B cell (primary cell): ENCODE data around the gene TMEM52B. TPM values are rescaled to one million over a fixed set of nuclear protein-coding genes. Genes with fewer than 3 reads are reported as not detected.

Source experiments
- ATAC-seq: fragments of 200-7000 bp; cut with Tn5 transposase; one replicate; pipeline ENCODE4 v1.10.0; 2021; ENCODE audit warnings: low read depth, mild to moderate bottlenecking, moderate number of reproducible peaks, moderate library complexity
- CTCF ChIA-PET: fragments of 350-600 bp; sonication (Branson Sonifier 250); formaldehyde crosslinking; loops from one replicate; lab custom pipeline; 2021; ENCODE audit warnings: antibody characterized with exemption, inconsistent platforms; lab: Charles Lee
- POLR2A ChIA-PET: fragments of 350-600 bp; sonication (Branson Sonifier 250); formaldehyde crosslinking; loops from one replicate; lab custom pipeline; 2021; ENCODE audit warnings: antibody characterized with exemption; lab: Charles Lee
- DNase-seq: peaks from one replicate; pipeline ENCODE4 v3.0.0; 2013
- H2AFZ ChIP-seq: 2 replicates; pipeline ENCODE4 v1.6.1; 2012; ENCODE audit warnings: mild to moderate bottlenecking, low read depth, low read length; ENCODE audit not compliant: insufficient read depth, poor library complexity, severe bottlenecking
- H3K27ac ChIP-seq, 2 donors: 1 replicate in 1 of 2; 2 replicates in 1 of 2; pipeline ENCODE4 v1.5.1; 2012 to 2013; ENCODE audit warnings: low read length in 2 of 2, mild to moderate bottlenecking in 2 of 2, moderate library complexity in 1 of 2
- H3K27me3 ChIP-seq, 4 experiments: fragments of 200-600 bp in 1 of 4; sonication (generic) in 1 of 4; replicated peaks in 1 of 4; 1 replicate in 2 of 4; 2 replicates in 2 of 4; pipeline versions ENCODE4 v1.6.1 to v1.7.0; 2013 to 2016; ENCODE audit warnings: low read length in 3 of 4, mild to moderate bottlenecking in 2 of 4, mixed read lengths in 1 of 4, moderate library complexity in 1 of 4; ENCODE audit not compliant: insufficient read depth in 4 of 4, control insufficient read depth in 3 of 4; ENCODE audit errors: control extremely low read depth in 1 of 4
- H3K36me3 ChIP-seq, 2 experiments: replicated peaks in 1 of 2; 1 replicate in 1 of 2; 2 replicates in 1 of 2; pipeline versions ENCODE4 v1.6.1 to v1.7.1; 2013; ENCODE audit warnings: low read length in 1 of 2; ENCODE audit not compliant: insufficient read depth in 2 of 2, control insufficient read depth in 1 of 2; ENCODE audit errors: control extremely low read depth in 1 of 2, extremely low read depth in 1 of 2
- H3K4me1 ChIP-seq, 2 donors: fragments of 200-600 bp in 1 of 2; sonication (generic) in 1 of 2; 1 replicate in 1 of 2; 2 replicates in 1 of 2; pipeline versions ENCODE4 v1.5.1 to v1.6.1; 2013 to 2017; ENCODE audit warnings: low read length in 2 of 2; ENCODE audit not compliant: control insufficient read depth in 2 of 2, insufficient read depth in 2 of 2
- H3K4me2 ChIP-seq: replicated peaks from 2 replicates; pipeline ENCODE3; 2012; ENCODE audit warnings: mild to moderate bottlenecking, low read depth, low read length; ENCODE audit not compliant: poor library complexity, severe bottlenecking
- H3K4me3 ChIP-seq, 5 experiments: fragments of 200-600 bp in 1 of 5; sonication (generic) in 1 of 5; 1 replicate in 3 of 5; 2 replicates in 2 of 5; pipeline versions ENCODE4 v1.5.1 to v1.7.0; 2011 to 2016; ENCODE audit warnings: low read length in 4 of 5, mild to moderate bottlenecking in 4 of 5, low read depth in 2 of 5, control low read depth in 1 of 5, moderate library complexity in 1 of 5; ENCODE audit not compliant: insufficient read depth in 1 of 5; ENCODE audit errors: control extremely low read depth in 1 of 5, extremely low read depth in 1 of 5
- H3K79me2 ChIP-seq: fragments of 200-600 bp; sonication (generic); one replicate; pipeline ENCODE4 v1.6.0; 2016; ENCODE audit warnings: low read length; ENCODE audit not compliant: control insufficient read depth, insufficient read depth
- H3K9ac ChIP-seq: fragments of 200-600 bp; sonication (generic); 2 replicates; pipeline ENCODE4 v1.6.1; 2017; ENCODE audit warnings: mild to moderate bottlenecking, low read length, moderate library complexity
- H3K9me3 ChIP-seq, 3 donors: one replicate each; pipeline versions ENCODE4 v1.6.1 to v1.7.1; 2013; ENCODE audit warnings: low read length in 2 of 3; ENCODE audit not compliant: control insufficient read depth in 2 of 3, insufficient read depth in 1 of 3; ENCODE audit errors: control extremely low read depth in 1 of 3
- H4K20me1 ChIP-seq: 2 replicates; pipeline ENCODE4 v1.6.0; 2012; ENCODE audit warnings: mild to moderate bottlenecking, low read length; ENCODE audit not compliant: insufficient read depth, control insufficient read depth, poor library complexity, severe bottlenecking
- H3K27ac Mint-ChIP-seq: one replicate; pipeline ENCODE4 v1.8.0; 2021; ENCODE audit warnings: mixed read lengths
- H3K27me3 Mint-ChIP-seq: one replicate; pipeline ENCODE4 v1.8.0; 2021; ENCODE audit warnings: mixed read lengths
- H3K4me1 Mint-ChIP-seq: one replicate; pipeline ENCODE4 v1.8.0; 2021; ENCODE audit warnings: mixed read lengths
- H3K4me3 Mint-ChIP-seq: one replicate; pipeline ENCODE4 v1.8.0; 2021; ENCODE audit warnings: mixed read lengths
- H3K9me3 Mint-ChIP-seq: one replicate; pipeline ENCODE4 v1.8.0; 2022; ENCODE audit warnings: mixed read lengths; ENCODE audit not compliant: insufficient read depth
- CTCF ChIP-seq: fragments of 200-600 bp; IDR thresholded peaks from one replicate; pipeline ENCODE4 v1.8.0; 2022; ENCODE audit warnings: antibody characterized with exemption, mild to moderate bottlenecking
- EZH2 ChIP-seq: IDR thresholded peaks from 2 replicates; pipeline ENCODE4 v1.6.1; 2012; ENCODE audit warnings: borderline replicate concordance, low read depth, mild to moderate bottlenecking, moderate library complexity, low read length; ENCODE audit not compliant: insufficient read depth, poor library complexity, severe bottlenecking
- WGBS: methylation state at CpG from one replicate; pipeline ENCODE4 v1.1.5; 2013; ENCODE audit warnings: missing lambda C conversion rate; ENCODE audit not compliant: insufficient coverage; 5-methylcytosine and 5-hydroxymethylcytosine counted together
- intact Hi-C: fragments of 100-400 bp; cut with micrococcal nuclease; formaldehyde crosslinking; loops from one replicate; pipeline ENCODE4 v1.10.0; 2022
- polyA plus RNA-seq: library from polyadenylated mRNA; depleted of rRNA; stranded (reverse); fragments of >200 nt; gene quantifications from 2 replicates; pipeline ENCODE4 v1.2.3, GENCODE V29; 2012
- total RNA-seq, 2 donors: library from RNA; stranded (reverse); fragments of 120-200 nt in 1 of 2; gene quantifications; 1 replicate in 1 of 2; 2 replicates in 1 of 2; pipeline versions ENCODE4 v1.2.3 to v1.2.4, GENCODE V29; 2013 to 2022

Gene TMEM52B
- total and polyA plus RNA-seq, 2 donors (not counting 1 experiment from before 2014, with no cell fraction given) = 0.03 TPM; not detected in 1

GRCh38 chr12:10131111-10131690 lies 47.6 kb upstream of the TMEM52B start:
- CTCF ChIA-PET = interaction anchor here (1.0 to 2.0 kb wide), 3 partner anchors 12 to 317 kb away, joined by 4 to 5 read pairs (median 5); no protein-coding TSS in a partner anchor

More at GRCh38 chr12:10131111-10131690, 47.6 kb upstream of the TMEM52B start:
- H2AFZ ChIP-seq = no peak overlapping the region
- no peaks in the 10 kb centered on the region for H4K20me1 ChIP-seq
- POLR2A ChIA-PET = no interaction called here
- H3K9me3 ChIP-seq = peaks cover 0 to 4% (median 0%) of the 10 kb centered on the region in 3 donors
- TF ChIP-seq CTCF (no peak), EZH2 (no peak)
- intact Hi-C loops = no loop called here
- H3K4me1 Mint-ChIP-seq = peaks cover 14% of the 10 kb centered on the region
- peaks cover 0 to 32% (median 29%) of the 10 kb centered on the region in 4 experiments for H3K27me3 ChIP-seq
- no peak overlapping the region for H3K4me3 ChIP-seq
- peaks cover 55% of the 10 kb centered on the region for H3K27me3 Mint-ChIP-seq
- no peak for ATAC-seq
- H3K9ac ChIP-seq = no peak overlapping the region
- peaks cover 7 to 17% of the 10 kb centered on the region in 2 donors for H3K4me1 ChIP-seq
- no peaks in the 10 kb centered on the region for H3K79me2 ChIP-seq
- DNase-seq = no peak
- H3K27ac ChIP-seq = no peak overlapping the region
- no peaks in the 10 kb centered on the region for H3K9me3 Mint-ChIP-seq
- no peaks in the 10 kb centered on the region for H3K36me3 ChIP-seq
- no peak overlapping the region for H3K4me2 ChIP-seq
- WGBS = no CpG with 5 or more reads among the region's 2 CpGs
- H3K4me3 Mint-ChIP-seq = no peak overlapping the region
- H3K27ac Mint-ChIP-seq = no peak overlapping the region
